Astrocyte of the spinal cord (primary cell): ENCODE results near the gene GPR156.

Source experiments
- DNase-seq: peaks from one replicate; pipeline ENCODE4 v3.0.0; 2011; ENCODE audit warnings: low read depth, low spot score
- H3K4me3 ChIP-seq: 2 replicates; pipeline ENCODE4 v1.5.1; 2011; ENCODE audit warnings: low read depth, mild to moderate bottlenecking, low read length, moderate library complexity
- CTCF ChIP-seq: IDR thresholded peaks from 2 replicates; pipeline ENCODE4 v1.5.1; 2012; ENCODE audit warnings: low read depth, mild to moderate bottlenecking, low read length, inconsistent platforms
- in situ Hi-C: cut with HindIII; loops from 2 replicates; pipeline ENCODE4 v1.10.0; 2017; ENCODE audit warnings: low sequenced_read_pairs

Gene GPR156

GRCh38 chr3:120200493-120201235, 84.4 kb downstream of the GPR156 start:
- in situ Hi-C loops = no loop called here
- TF ChIP-seq CTCF = no peak
- DNase-seq = no peak
- H3K4me3 ChIP-seq = no peak overlapping the region

- H3K4me3 ChIP-seq = no peak overlapping the region
- peak; percentile 37 for DNase-seq
- in situ Hi-C loops = no loop called here
- TF ChIP-seq CTCF = peak; percentile 30
These were observed 86.6 kb downstream of the GPR156 start for GRCh38 chr3:120198305-120198878.

- no peak overlapping the region for H3K4me3 ChIP-seq
- no peak for TF ChIP-seq CTCF
- in situ Hi-C loops = no loop called here
- DNase-seq = no peak
These were observed 88.2 kb downstream of the GPR156 start for GRCh38 chr3:120196812-120197211.

GRCh38 chr3:120196333-120196732, 88.7 kb downstream of the GPR156 start:
- TF ChIP-seq CTCF = no peak
- no peak for DNase-seq
- in situ Hi-C loops = no loop called here
- no peak overlapping the region for H3K4me3 ChIP-seq

GRCh38 chr3:120193554-120193953, 91.5 kb downstream of the GPR156 start:
- in situ Hi-C loops = no loop called here
- no peak for TF ChIP-seq CTCF
- no peak overlapping the region for H3K4me3 ChIP-seq
- DNase-seq = no peak

- TF ChIP-seq CTCF = no peak
- no peak overlapping the region for H3K4me3 ChIP-seq
- no peak for DNase-seq
- in situ Hi-C loops = no loop called here
These were observed 92.4 kb downstream of the GPR156 start for GRCh38 chr3:120192579-120192978.
